NCI-H187 treated with DMSO at 0.1 percent for 48 hours (cell line): ENCODE measurements around the gene KRTAP4-7.
"Not testable (repeated sequence)": the region's sequence is repeated elsewhere in the genome, so short reads cannot be mapped to it uniquely, and the experiment has no call there.

Source experiments
- DNase-seq: peaks from one replicate; lab custom pipeline; 2025; lab: John Stamatoyannopoulos, UW

KRTAP4-7 gene

DNA sequence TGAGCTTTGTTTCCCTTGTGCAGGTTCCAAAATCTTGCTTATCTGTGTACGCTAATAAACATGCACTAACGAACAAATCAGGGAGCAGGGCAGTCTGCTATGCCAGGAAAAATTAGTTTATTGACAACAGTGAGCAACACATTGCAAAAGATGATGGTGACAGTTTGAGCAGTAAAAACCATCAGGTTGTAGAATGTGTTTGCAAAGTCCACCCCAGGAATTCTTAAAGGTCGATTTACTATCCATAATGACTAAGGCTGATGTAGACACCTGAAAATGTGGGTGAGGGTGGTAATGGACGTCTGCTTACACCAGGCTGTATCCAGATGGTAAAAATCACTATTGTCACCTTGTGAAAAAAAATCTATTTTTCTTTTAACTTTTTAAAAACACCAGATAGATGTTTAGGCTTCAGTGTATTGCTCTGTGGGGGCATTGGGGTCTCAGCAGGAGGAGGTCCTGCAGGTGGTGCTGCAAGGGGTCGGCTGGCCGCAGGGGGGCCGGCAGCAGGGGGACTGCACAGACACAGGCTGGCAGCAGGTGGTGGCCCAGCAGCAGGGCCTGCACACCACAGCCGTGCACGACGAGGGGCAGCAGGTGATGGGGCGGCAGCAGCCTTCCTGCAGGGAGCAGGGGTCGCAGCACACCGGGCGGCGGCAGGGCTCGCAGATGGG is 18.8 kb upstream of the KRTAP4-7 start:
- not testable (repeated sequence) for DNase-seq

DNA sequence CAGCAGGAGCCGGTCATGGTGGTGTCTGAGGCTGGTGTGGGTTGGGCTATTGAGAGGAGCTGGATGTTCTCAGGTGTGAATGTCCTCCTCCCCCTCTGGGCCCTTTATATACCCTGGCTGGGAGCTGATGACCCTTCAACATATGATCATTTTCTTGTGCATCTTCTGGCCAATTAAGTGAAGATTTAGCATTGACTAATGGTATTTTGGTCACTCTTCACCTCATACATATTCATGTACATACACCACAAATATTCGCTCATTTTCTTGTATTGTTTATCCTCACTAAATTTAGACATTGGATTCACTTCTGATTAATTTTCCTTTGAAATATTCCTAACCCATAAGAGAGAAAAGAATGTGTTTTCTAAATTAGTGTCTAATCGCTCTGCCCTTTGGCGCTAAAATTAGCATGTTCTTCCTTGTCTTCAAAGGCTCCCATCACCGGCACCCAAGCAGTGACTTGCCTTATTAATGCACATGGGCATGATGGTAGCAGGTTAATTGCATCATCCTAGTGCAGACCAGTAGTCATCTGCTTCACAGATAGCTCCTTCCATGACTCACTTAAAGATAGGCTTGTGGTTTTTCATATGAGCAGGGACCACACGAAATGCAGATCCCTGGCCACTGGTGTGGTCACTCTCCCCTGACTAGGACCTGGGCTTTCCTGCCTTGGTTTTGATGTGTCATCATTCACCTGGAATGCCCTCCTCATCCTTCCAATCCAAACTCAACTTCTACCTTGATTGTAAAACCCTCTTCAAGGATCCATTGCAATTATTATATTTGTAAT is 17.9 kb upstream of the KRTAP4-7 start, which contains the start of gene KRTAP2-4:
KRTAP2-4 (minus strand) TSS at position 51 of the 796 bp plus-strand sequence; CDS start at position 17, 34 bp downstream.
- DNase-seq, result no peak

GRCh38 chr17:41067281-41067680 is 16.7 kb upstream of the KRTAP4-7 start:
- DNase-seq, result no peak

GRCh38 chr17:41069031-41069430 is 14.9 kb upstream of the KRTAP4-7 start:
- no peak for DNase-seq

- DNase-seq, result no peak
Observed at GRCh38 chr17:41071606-41072360, 12.2 kb upstream of the KRTAP4-7 start.

GRCh38 chr17:41073676-41074075 is 10.3 kb upstream of the KRTAP4-7 start:
- no peak for DNase-seq

GRCh38 chr17:41076788-41077187 is 7.2 kb upstream of the KRTAP4-7 start:
- DNase-seq, result no peak

GRCh38 chr17:41082626-41083025 is 1.3 kb upstream of the KRTAP4-7 start:
- DNase-seq, result no peak

- not testable (repeated sequence) for DNase-seq
Observed at GRCh38 chr17:41083427-41083826, 523 bp upstream of the KRTAP4-7 start.

DNA sequence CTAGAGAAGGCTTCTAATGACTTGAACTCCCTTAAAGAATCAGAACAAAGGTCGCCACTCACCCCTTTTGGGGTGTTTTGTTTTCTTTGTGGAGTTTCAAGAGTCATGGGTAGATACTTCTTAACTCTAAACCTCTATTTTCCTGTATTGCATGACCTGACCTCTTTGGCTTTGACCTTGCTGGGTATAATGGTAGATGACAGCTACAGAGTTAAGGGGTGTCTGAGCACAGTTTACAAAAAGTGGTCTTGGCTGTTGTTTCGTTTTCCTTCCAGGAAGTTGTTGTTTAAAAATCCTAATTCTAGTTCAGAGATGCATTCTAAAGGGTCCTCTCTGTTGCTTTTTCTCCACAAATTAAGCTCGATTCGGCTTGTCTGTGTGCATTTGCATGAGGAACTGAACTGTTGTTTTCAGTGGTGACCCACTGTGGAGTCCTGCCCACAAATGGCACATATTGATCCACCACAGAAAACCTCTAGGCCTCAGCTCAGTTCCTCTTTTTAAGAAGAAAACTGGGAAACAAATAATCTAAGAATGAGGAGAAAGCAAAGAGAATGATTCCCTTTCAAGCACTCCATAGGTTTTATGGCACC is 4.9 kb downstream of the KRTAP4-7 start:
- DNase-seq, result not testable (repeated sequence)

- DNase-seq, result no peak
Observed at GRCh38 chr17:41096055-41096454, 12.1 kb downstream of the KRTAP4-7 start.

GRCh38 chr17:41098042-41098441 is 14.1 kb downstream of the KRTAP4-7 start, which contains the start of gene KRTAP4-8:
KRTAP4-8 (minus strand) TSS chr17:41098142; CDS start chr17:41098084, 58 bp downstream.
- DNase-seq, result no peak

GRCh38 chr17:41098481-41098880 is 14.5 kb downstream of the KRTAP4-7 start:
- DNase-seq, result no peak

- DNase-seq, result not testable (repeated sequence)
Observed at GRCh38 chr17:41099682-41100480, 15.9 kb downstream of the KRTAP4-7 start.

- DNase-seq, result no peak
Observed at GRCh38 chr17:41101586-41102259, 17.8 kb downstream of the KRTAP4-7 start, which contains the start of gene KRTAP4-16. KRTAP4-16 (minus strand) TSS chr17:41102209; CDS start chr17:41102209, 0 bp downstream.

GRCh38 chr17:41103896-41104295 is 19.9 kb downstream of the KRTAP4-7 start:
- no peak for DNase-seq

DNA sequence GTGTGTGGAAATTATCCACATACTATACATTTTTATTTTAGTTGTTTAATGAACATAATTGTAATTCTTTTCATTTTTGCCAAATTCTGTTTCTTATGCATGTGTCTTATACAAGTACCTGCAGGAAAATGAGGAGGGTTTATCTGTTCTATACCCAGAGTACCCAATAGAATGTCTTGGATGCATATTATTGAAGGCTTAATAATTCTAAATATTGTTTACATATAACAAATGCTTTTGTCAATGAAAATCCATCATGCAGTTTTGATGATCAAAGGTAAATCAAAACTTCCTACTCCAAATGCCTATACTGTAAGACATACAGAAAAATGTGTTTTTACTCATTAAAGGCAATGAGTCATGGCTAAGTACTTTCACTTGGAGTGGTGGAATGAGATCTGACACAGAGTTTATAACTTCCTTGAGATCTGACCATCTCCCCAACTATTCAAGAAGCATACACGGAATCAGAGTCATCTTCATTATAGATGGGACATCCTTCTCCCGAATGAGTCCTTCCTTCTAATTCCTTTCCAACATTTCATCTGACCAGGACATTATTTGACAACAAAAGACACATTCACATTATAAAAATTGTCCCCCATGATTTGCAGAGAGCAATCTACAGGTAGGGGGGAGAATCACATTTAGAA is 20.6 kb downstream of the KRTAP4-7 start:
- not testable (repeated sequence) for DNase-seq

DNA sequence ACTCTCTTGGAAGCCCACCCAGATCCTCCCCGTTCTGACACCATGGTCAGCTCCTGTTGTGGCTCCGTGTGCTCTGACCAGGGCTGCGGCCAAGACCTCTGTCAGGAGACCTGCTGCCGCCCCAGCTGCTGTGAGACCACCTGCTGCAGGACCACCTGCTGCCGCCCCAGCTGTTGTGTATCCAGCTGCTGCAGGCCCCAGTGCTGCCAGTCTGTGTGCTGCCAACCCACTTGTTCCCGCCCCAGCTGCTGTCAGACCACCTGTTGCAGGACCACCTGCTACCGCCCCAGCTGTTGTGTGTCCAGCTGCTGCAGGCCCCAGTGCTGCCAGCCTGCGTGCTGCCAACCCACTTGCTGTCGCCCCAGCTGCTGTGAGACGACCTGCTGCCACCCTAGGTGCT is 21.4 kb downstream of the KRTAP4-7 start, which contains the start of gene KRTAP4-9:
KRTAP4-9 (plus strand) TSS at position 43 of the 400 bp plus-strand sequence; CDS start at position 43, 0 bp downstream.
- DNase-seq, result not testable (repeated sequence)

DNA sequence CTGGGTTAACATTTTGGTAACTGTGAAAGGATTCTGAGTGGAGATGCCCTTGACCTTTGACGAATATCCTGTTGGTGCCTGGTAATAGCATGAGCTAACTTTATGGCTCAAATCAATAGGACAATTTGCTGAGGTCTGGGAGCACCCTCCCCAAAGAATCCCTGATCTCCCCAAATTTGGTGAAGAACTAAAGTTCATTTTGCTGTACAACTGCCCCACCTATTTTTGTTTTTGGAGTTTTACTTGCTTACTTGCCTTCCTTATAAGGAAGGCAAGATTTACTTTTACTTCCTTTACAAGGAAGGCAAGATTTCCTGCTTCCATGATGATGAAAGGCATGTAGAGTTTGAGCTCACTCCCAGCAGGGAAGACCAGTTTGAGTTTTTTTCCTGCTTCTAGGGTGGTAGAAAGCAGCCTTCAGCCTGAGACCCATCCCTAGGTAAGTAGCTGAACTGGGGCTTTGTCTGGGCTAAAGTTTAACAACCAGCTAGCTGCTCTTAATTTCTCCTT is 24.0 kb downstream of the KRTAP4-7 start:
- no peak for DNase-seq
